IMR-90 (cell line): ENCODE results near the gene ITPKB. TPM values are rescaled to one million over a fixed set of nuclear protein-coding genes. Genes with fewer than 3 reads are reported as not detected.

Experiments
- ATAC-seq: fragments of 200-7000 bp; cut with Tn5 transposase; 2 replicates; pipeline ENCODE4 v1.9.1; 2020; ENCODE audit warnings: low read depth, mild to moderate bottlenecking, moderate library complexity
- BruUV-seq: library from RNA; stranded (reverse); fragments of 400-500 nt; replicated peaks from 2 replicates; lab custom pipeline; 2021; lab: Mats Ljungman, UMichigan
- CTCF ChIA-PET: fragments of 300-600 bp; formaldehyde crosslinking; extraction: SDS; loops from one replicate; lab custom pipeline; 2021; ENCODE audit warnings: antibody characterized with exemption; lab: Yijun Ruan, JAX
- POLR2A ChIA-PET: fragments of 300-600 bp; sonication (Branson Sonifier 250); formaldehyde crosslinking; loops from one replicate; lab custom pipeline; 2022; ENCODE audit warnings: antibody characterized with exemption; ENCODE audit not compliant: unreplicated experiment; lab: Charles Lee
- DNase-seq: peaks from one replicate; pipeline ENCODE4 v3.0.0; 2013
- H2AFZ ChIP-seq: replicated peaks from 2 replicates; pipeline ENCODE3; 2013; ENCODE audit warnings: low read length, mild to moderate bottlenecking; ENCODE audit not compliant: poor library complexity
- H2AK5ac ChIP-seq: 2 replicates; pipeline ENCODE4 v1.6.1; 2013; ENCODE audit warnings: low read depth, low read length, inconsistent platforms
- H2AK9ac ChIP-seq: replicated peaks from 2 replicates; pipeline ENCODE3; 2013; ENCODE audit warnings: mild to moderate bottlenecking, low read depth, low read length, moderate library complexity; ENCODE audit not compliant: poor library complexity
- H2BK120ac ChIP-seq: 2 replicates; pipeline ENCODE4 v1.6.1; 2013; ENCODE audit warnings: low read depth, low read length, inconsistent platforms
- H2BK15ac ChIP-seq: 3 replicates; pipeline ENCODE4 v1.6.1; 2013; ENCODE audit warnings: low read depth, low read length, inconsistent platforms
- H2BK20ac ChIP-seq: 2 replicates; pipeline ENCODE4 v1.6.1; 2013; ENCODE audit warnings: low read depth, mild to moderate bottlenecking, inconsistent platforms, low read length, moderate library complexity
- H2BK5ac ChIP-seq: 2 replicates; pipeline ENCODE4 v1.6.1; 2013; ENCODE audit warnings: mild to moderate bottlenecking, low read depth, low read length, inconsistent platforms; ENCODE audit not compliant: poor library complexity, severe bottlenecking
- H3K14ac ChIP-seq: replicated peaks from 2 replicates; pipeline ENCODE4 v1.6.1; 2013; ENCODE audit warnings: low read depth, low read length, inconsistent platforms
- H3K18ac ChIP-seq: 2 replicates; pipeline ENCODE4 v1.6.1; 2013; ENCODE audit warnings: low read depth, low read length, control low read depth
- H3K23ac ChIP-seq: 2 replicates; pipeline ENCODE4 v1.6.1; 2013; ENCODE audit warnings: low read depth, low read length, inconsistent platforms
- H3K27ac ChIP-seq: 2 replicates; pipeline ENCODE4 v1.5.1; 2013; ENCODE audit warnings: mild to moderate bottlenecking, control low read depth, low read length; ENCODE audit not compliant: insufficient read depth
- H3K27me3 ChIP-seq: 2 replicates; pipeline ENCODE4 v1.6.1; 2013; ENCODE audit warnings: low read length; ENCODE audit not compliant: control insufficient read depth, insufficient read depth
- H3K36me3 ChIP-seq: 2 replicates; pipeline ENCODE4 v1.6.1; 2013; ENCODE audit warnings: low read length, mixed read lengths; ENCODE audit not compliant: control insufficient read depth, insufficient read depth
- H3K4ac ChIP-seq: 2 replicates; pipeline ENCODE4 v1.6.1; 2013; ENCODE audit warnings: low read depth, low read length, inconsistent platforms
- H3K4me1 ChIP-seq: 2 replicates; pipeline ENCODE4 v1.6.1; 2013; ENCODE audit warnings: low read length, mixed read lengths; ENCODE audit not compliant: control insufficient read depth, insufficient read depth
- H3K4me2 ChIP-seq: 2 replicates; pipeline ENCODE4 v1.6.1; 2013; ENCODE audit warnings: low read depth, mild to moderate bottlenecking, control low read depth, low read length, moderate library complexity
- H3K4me3 ChIP-seq: 2 replicates; pipeline ENCODE4 v1.5.1; 2013; ENCODE audit warnings: low read depth, mild to moderate bottlenecking, control low read depth, low read length, moderate library complexity; ENCODE audit not compliant: insufficient read depth
- H3K56ac ChIP-seq: 2 replicates; pipeline ENCODE4 v1.6.1; 2013; ENCODE audit warnings: low read length, inconsistent platforms; ENCODE audit not compliant: insufficient read depth; ENCODE audit errors: extremely low read depth
- H3K79me1 ChIP-seq, 2 experiments: 2 replicates each; pipeline ENCODE4 v1.6.1; 2013; ENCODE audit warnings: low read length in 2 of 2, inconsistent platforms in 1 of 2, low read depth in 1 of 2
- H3K9ac ChIP-seq: 2 replicates; pipeline ENCODE4 v1.6.1; 2013; ENCODE audit warnings: low read depth, low read length, control low read depth
- H3K9me1 ChIP-seq: 2 replicates; pipeline ENCODE4 v1.6.1; 2013; ENCODE audit warnings: low read length, inconsistent platforms; ENCODE audit not compliant: insufficient read depth
- H3K9me3 ChIP-seq: 2 replicates; pipeline ENCODE4 v1.6.1; 2013; ENCODE audit warnings: low read length; ENCODE audit not compliant: control insufficient read depth, insufficient read depth
- H4K20me1 ChIP-seq: 2 replicates; pipeline ENCODE4 v1.6.1; 2013; ENCODE audit warnings: low read length, inconsistent platforms; ENCODE audit not compliant: insufficient read depth
- H4K5ac ChIP-seq: 2 replicates; pipeline ENCODE4 v1.6.1; 2013; ENCODE audit warnings: mild to moderate bottlenecking, low read depth, low read length, control low read depth
- H4K8ac ChIP-seq, 2 experiments: 2 replicates each; pipeline ENCODE4 v1.6.1; 2013; ENCODE audit warnings: low read depth in 2 of 2, low read length in 2 of 2, control low read depth in 1 of 2, inconsistent platforms in 1 of 2
- H4K91ac ChIP-seq: 2 replicates; pipeline ENCODE4 v1.6.1; 2013; ENCODE audit warnings: low read depth, low read length, inconsistent platforms; ENCODE audit not compliant: insufficient read depth
- BHLHE40 ChIP-seq: fragments of 150-350 bp; IDR thresholded peaks from 2 replicates; pipeline ENCODE4 v1.6.1; 2016; ENCODE audit warnings: mild to moderate bottlenecking, low read depth, low read length
- CEBPB ChIP-seq: IDR thresholded peaks from 2 replicates; pipeline ENCODE4 v1.6.1; 2012; ENCODE audit warnings: low read depth, low read length, improper control_type of control experiment
- CHD1 ChIP-seq: IDR thresholded peaks from 2 replicates; pipeline ENCODE4 v1.6.1; 2012; ENCODE audit warnings: low read depth, low read length, improper control_type of control experiment
- ELK1 ChIP-seq: fragments of 150-350 bp; IDR thresholded peaks from 2 replicates; pipeline ENCODE4 v1.6.1; 2016; ENCODE audit warnings: low read depth, mild to moderate bottlenecking, low read length, moderate library complexity, borderline replicate concordance
- FOS ChIP-seq: fragments of 150-350 bp; IDR thresholded peaks from 2 replicates; pipeline ENCODE4 v1.6.1; 2016; ENCODE audit warnings: low read depth, low read length
- MAFK ChIP-seq: IDR thresholded peaks from 2 replicates; pipeline ENCODE4 v1.6.1; 2012; ENCODE audit warnings: low read depth, low read length, improper control_type of control experiment
- MAZ ChIP-seq: IDR thresholded peaks from 2 replicates; pipeline ENCODE4 v1.6.1; 2012; ENCODE audit warnings: low read depth, mild to moderate bottlenecking, low read length, improper control_type of control experiment, moderate library complexity, borderline replicate concordance
- MXI1 ChIP-seq: IDR thresholded peaks from 2 replicates; pipeline ENCODE4 v1.6.1; 2012; ENCODE audit warnings: low read depth, mild to moderate bottlenecking, low read length, moderate library complexity, borderline replicate concordance
- POLR2A ChIP-seq: IDR thresholded peaks from 2 replicates; pipeline ENCODE4 v1.6.1; 2012; ENCODE audit warnings: mild to moderate bottlenecking, low read depth, low read length
- RAD21 ChIP-seq: IDR thresholded peaks from 2 replicates; pipeline ENCODE4 v1.6.1; 2012; ENCODE audit warnings: low read length, improper control_type of control experiment
- RCOR1 ChIP-seq: IDR thresholded peaks from 2 replicates; pipeline ENCODE4 v1.6.1; 2012; ENCODE audit warnings: mild to moderate bottlenecking, low read length, improper control_type of control experiment; ENCODE audit not compliant: insufficient replicate concordance
- RFX5 ChIP-seq: IDR thresholded peaks from 2 replicates; pipeline ENCODE4 v1.8.0; 2012; ENCODE audit warnings: low read depth, mild to moderate bottlenecking, low read length, moderate library complexity
- SMC3 ChIP-seq: fragments of 150-350 bp; IDR thresholded peaks from 2 replicates; pipeline ENCODE4 v1.6.1; 2016; ENCODE audit warnings: low read depth, mild to moderate bottlenecking, antibody characterized with exemption, low read length, moderate library complexity
- WGBS, 2 experiments: methylation state at CpG; one replicate each; pipeline versions ENCODE4 v1.1.5 to v1.1.7; 2013; ENCODE audit warnings: missing lambda C conversion rate in 2 of 2; ENCODE audit not compliant: insufficient read length in 1 of 2; ENCODE audit errors: extremely low coverage in 2 of 2; 5-methylcytosine and 5-hydroxymethylcytosine counted together
- dilution Hi-C: fragments of 300-500 bp; cut with HindIII; formaldehyde crosslinking; loops from one replicate; pipeline ENCODE4 v1.14.3; 2018; ENCODE audit warnings: low sequenced_read_pairs; ENCODE audit not compliant: unreplicated experiment
- in situ Hi-C: fragments of 300-500 bp; cut with MboI; formaldehyde crosslinking; loops from 3 replicates; pipeline ENCODE4 v1.14.3; 2019; ENCODE audit warnings: low sequenced_read_pairs, inconsistent platforms, mixed read lengths
- intact Hi-C: fragments of 100-400 bp; cut with micrococcal nuclease; formaldehyde crosslinking; loops from 2 replicates; pipeline ENCODE4 v1.10.0; 2022
- polyA plus RNA-seq, 3 experiments: library from polyadenylated mRNA; depleted of rRNA; stranded (reverse); fragments of >200 nt; gene quantifications; 2 replicates each; pipeline ENCODE4 v1.2.3, GENCODE V29; 2012; ENCODE audit warnings: low replicate concordance in 1 of 3
- total RNA-seq: library from RNA; depleted of rRNA; stranded (reverse); fragments of >200 nt; gene quantifications from 2 replicates; pipeline ENCODE4 v1.2.3, GENCODE V29; 2012
- TF ChIP-seq, protein P1 (sequence below): conservative IDR thresholded peaks from 2 replicates; pipeline ENCODE4 v1.5.1; 2012; ENCODE audit warnings: mild to moderate bottlenecking, low read depth, low read length, improper control_type of control experiment
- TF ChIP-seq, protein P2 (sequence below): fragments of 150-350 bp; IDR thresholded peaks from 2 replicates; pipeline ENCODE4 v1.6.1; 2017; ENCODE audit warnings: mild to moderate bottlenecking, antibody characterized with exemption, low read length, low read depth

ITPKB gene
- total and polyA plus RNA-seq, 2 of the 4 experiments (the other 2 are of a cell fraction) = 0.72 to 1.4 TPM

DNA sequence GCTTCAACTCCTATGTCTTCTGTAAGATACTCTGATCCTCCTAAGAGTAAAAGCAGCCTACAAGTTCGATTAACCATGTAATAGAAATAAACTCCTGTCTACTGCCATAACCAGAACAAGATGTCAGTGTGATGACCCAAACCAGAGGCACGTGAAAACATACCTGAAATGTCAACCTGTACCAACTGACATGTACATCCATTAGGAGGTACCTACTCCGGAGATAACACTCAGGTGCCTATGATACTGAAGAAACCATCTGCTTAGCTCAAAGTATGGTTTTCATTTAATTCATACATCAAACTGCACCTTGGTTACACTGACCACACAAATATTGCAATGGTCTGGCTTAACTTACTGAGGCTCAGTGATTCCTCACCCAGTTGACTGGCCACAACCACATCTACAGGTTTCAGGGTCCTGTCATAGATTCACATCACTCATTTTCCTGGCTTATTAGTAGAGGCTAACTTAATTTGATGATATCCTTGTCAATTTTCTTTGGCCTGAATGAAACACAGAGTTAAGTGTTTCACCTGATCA lies 4.4 kb downstream of the ITPKB start:
- H3K23ac ChIP-seq = no peak overlapping the region
- no peak overlapping the region for H3K14ac ChIP-seq
- no peak overlapping the region for H2BK15ac ChIP-seq
- no peak overlapping the region for H2BK5ac ChIP-seq
- no peak overlapping the region for H3K4ac ChIP-seq
- no peak overlapping the region for H2AK5ac ChIP-seq
- no peaks in the 10 kb centered on the region for H3K9me1 ChIP-seq
- H3K9ac ChIP-seq = no peak overlapping the region
- no peaks in the 10 kb centered on the region for H3K9me3 ChIP-seq
- no peak overlapping the region for H3K56ac ChIP-seq
- CTCF ChIA-PET = no interaction called here
- H3K27me3 ChIP-seq = no peaks in the 10 kb centered on the region; the same call in 1 of the 2 replicates
- H3K4me1 ChIP-seq = peaks cover 2% of the 10 kb centered on the region; the same call in 1 of the 2 replicates
- H3K27ac ChIP-seq = no peak overlapping the region
- ATAC-seq (no peak), DNase-seq (no peak)
- no peak overlapping the region for H4K91ac ChIP-seq
- H2BK20ac ChIP-seq = no peak overlapping the region
- no TSS peak for BruUV-seq
- no peaks in the 10 kb centered on the region; a peak in 2 of 4 replicates for H3K79me1 ChIP-seq
- no peaks in the 10 kb centered on the region; the same call in 1 of the 2 replicates for H4K20me1 ChIP-seq
- in situ Hi-C loops (loop anchor here (10.0 kb wide), 1 partner anchor 100 kb away; no protein-coding TSS in a partner anchor), dilution Hi-C loops (no loop called here), intact Hi-C loops (loop anchor here (5.0 kb wide), 2 partner anchors 72 to 88 kb away; no protein-coding TSS in a partner anchor)
- H4K8ac ChIP-seq = no peak overlapping the region
- TF ChIP-seq FOS (no peak), CEBPB (no peak), ELK1 (no peak), CHD1 (no peak), POLR2A (no peak), RCOR1 (no peak), MAFK (no peak), RAD21 (no peak), BHLHE40 (no peak), MXI1 (no peak), RFX5 (no peak), SMC3 (no peak), MAZ (no peak)
- TF ChIP-seq, protein P1, sequence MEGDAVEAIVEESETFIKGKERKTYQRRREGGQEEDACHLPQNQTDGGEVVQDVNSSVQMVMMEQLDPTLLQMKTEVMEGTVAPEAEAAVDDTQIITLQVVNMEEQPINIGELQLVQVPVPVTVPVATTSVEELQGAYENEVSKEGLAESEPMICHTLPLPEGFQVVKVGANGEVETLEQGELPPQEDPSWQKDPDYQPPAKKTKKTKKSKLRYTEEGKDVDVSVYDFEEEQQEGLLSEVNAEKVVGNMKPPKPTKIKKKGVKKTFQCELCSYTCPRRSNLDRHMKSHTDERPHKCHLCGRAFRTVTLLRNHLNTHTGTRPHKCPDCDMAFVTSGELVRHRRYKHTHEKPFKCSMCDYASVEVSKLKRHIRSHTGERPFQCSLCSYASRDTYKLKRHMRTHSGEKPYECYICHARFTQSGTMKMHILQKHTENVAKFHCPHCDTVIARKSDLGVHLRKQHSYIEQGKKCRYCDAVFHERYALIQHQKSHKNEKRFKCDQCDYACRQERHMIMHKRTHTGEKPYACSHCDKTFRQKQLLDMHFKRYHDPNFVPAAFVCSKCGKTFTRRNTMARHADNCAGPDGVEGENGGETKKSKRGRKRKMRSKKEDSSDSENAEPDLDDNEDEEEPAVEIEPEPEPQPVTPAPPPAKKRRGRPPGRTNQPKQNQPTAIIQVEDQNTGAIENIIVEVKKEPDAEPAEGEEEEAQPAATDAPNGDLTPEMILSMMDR = no peak
- TF ChIP-seq, protein P2, sequence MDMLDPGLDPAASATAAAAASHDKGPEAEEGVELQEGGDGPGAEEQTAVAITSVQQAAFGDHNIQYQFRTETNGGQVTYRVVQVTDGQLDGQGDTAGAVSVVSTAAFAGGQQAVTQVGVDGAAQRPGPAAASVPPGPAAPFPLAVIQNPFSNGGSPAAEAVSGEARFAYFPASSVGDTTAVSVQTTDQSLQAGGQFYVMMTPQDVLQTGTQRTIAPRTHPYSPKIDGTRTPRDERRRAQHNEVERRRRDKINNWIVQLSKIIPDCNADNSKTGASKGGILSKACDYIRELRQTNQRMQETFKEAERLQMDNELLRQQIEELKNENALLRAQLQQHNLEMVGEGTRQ = no peak
- H3K36me3 ChIP-seq = peaks cover 10% of the 10 kb centered on the region; the same call in 1 of the 2 replicates
- H3K4me2 ChIP-seq = no peak overlapping the region
- POLR2A ChIA-PET = no interaction called here
- no peak overlapping the region for H2AFZ ChIP-seq
- no peak overlapping the region for H2BK120ac ChIP-seq
- no peak overlapping the region for H3K18ac ChIP-seq
- WGBS, 2 experiments = 80% methylated on average over 1 of the region's 3 CpGs; no CpG with 5 or more reads in 1 of the 2 experiments
- no peak overlapping the region for H2AK9ac ChIP-seq
- no peak overlapping the region for H4K5ac ChIP-seq
- H3K4me3 ChIP-seq = no peak overlapping the region
